Measurements from ENCODE around the gene WDR77.

WDR77 gene

GRCh38 chr1:111483166-111483565, 34.1 kb upstream of the WDR77 start:
- no peak overlapping the region for H3K9ac ChIP-seq (ENCODE audit: low read length)
- no peak overlapping the region for H3K4me3 ChIP-seq (ENCODE audit: low read length)
- no peaks in the 10 kb centered on the region for H3K4me1 ChIP-seq (ENCODE audit: control insufficient read depth, low read depth, low read length)
- H3K9me3 ChIP-seq (ENCODE audit: control insufficient read depth, low read depth, low read length): no peaks in the 10 kb centered on the region
- no peak overlapping the region for H3K27ac ChIP-seq (ENCODE audit: low read length)
- no peaks in the 10 kb centered on the region for H3K27me3 ChIP-seq (ENCODE audit: control insufficient read depth, insufficient read depth, low read length)
- no peaks in the 10 kb centered on the region for H3K36me3 ChIP-seq (ENCODE audit: control insufficient read depth, low read depth, low read length)

- Histone ChIP-seq H3K27ac (ENCODE audit: low read length) (no peak overlapping the region), H3K27me3 (ENCODE audit: control insufficient read depth, insufficient read depth, low read length) (no peaks in the 10 kb centered on the region), H3K4me1 (ENCODE audit: control insufficient read depth, low read depth, low read length) (no peaks in the 10 kb centered on the region), H3K9ac (ENCODE audit: low read length) (no peak overlapping the region), H3K4me3 (ENCODE audit: low read length) (no peak overlapping the region), H3K36me3 (ENCODE audit: control insufficient read depth, low read depth, low read length) (no peaks in the 10 kb centered on the region), H3K9me3 (ENCODE audit: control insufficient read depth, low read depth, low read length) (no peaks in the 10 kb centered on the region)
Observed at GRCh38 chr1:111481387-111482221, 32.5 kb upstream of the WDR77 start.

GRCh38 chr1:111480674-111481073, 31.6 kb upstream of the WDR77 start:
- H3K4me3 ChIP-seq (ENCODE audit: low read length): no peak overlapping the region
- H3K9me3 ChIP-seq (ENCODE audit: control insufficient read depth, low read depth, low read length): no peaks in the 10 kb centered on the region
- no peaks in the 10 kb centered on the region for H3K4me1 ChIP-seq (ENCODE audit: control insufficient read depth, low read depth, low read length)
- no peak overlapping the region for H3K9ac ChIP-seq (ENCODE audit: low read length)
- H3K27ac ChIP-seq (ENCODE audit: low read length): no peak overlapping the region
- no peaks in the 10 kb centered on the region for H3K36me3 ChIP-seq (ENCODE audit: control insufficient read depth, low read depth, low read length)
- no peaks in the 10 kb centered on the region for H3K27me3 ChIP-seq (ENCODE audit: control insufficient read depth, insufficient read depth, low read length)

GRCh38 chr1:111476761-111477309, 27.8 kb upstream of the WDR77 start:
- H3K4me3 ChIP-seq (ENCODE audit: low read length): no peak overlapping the region
- H3K27ac ChIP-seq (ENCODE audit: low read length): no peak overlapping the region
- H3K4me1 ChIP-seq (ENCODE audit: control insufficient read depth, low read depth, low read length): no peaks in the 10 kb centered on the region

GRCh38 chr1:111476214-111476613, 27.2 kb upstream of the WDR77 start:
- Histone ChIP-seq H3K4me1 (ENCODE audit: control insufficient read depth, low read depth, low read length) (no peaks in the 10 kb centered on the region), H3K36me3 (ENCODE audit: control insufficient read depth, low read depth, low read length) (no peaks in the 10 kb centered on the region), H3K27ac (ENCODE audit: low read length) (no peak overlapping the region), H3K27me3 (ENCODE audit: control insufficient read depth, insufficient read depth, low read length) (no peaks in the 10 kb centered on the region), H3K4me3 (ENCODE audit: low read length) (no peak overlapping the region), H3K9me3 (ENCODE audit: control insufficient read depth, low read depth, low read length) (no peaks in the 10 kb centered on the region), H3K9ac (ENCODE audit: low read length) (no peak overlapping the region)

More at GRCh38 chr1:111476761-111477309, 27.8 kb upstream of the WDR77 start:
- no peak overlapping the region for H3K9ac ChIP-seq (ENCODE audit: low read length)
- no peaks in the 10 kb centered on the region for H3K27me3 ChIP-seq (ENCODE audit: control insufficient read depth, insufficient read depth, low read length)
- no peaks in the 10 kb centered on the region for H3K9me3 ChIP-seq (ENCODE audit: control insufficient read depth, low read depth, low read length)
- no peaks in the 10 kb centered on the region for H3K36me3 ChIP-seq (ENCODE audit: control insufficient read depth, low read depth, low read length)

- no peaks in the 10 kb centered on the region for H3K4me1 ChIP-seq (ENCODE audit: control insufficient read depth, low read depth, low read length)
- no peaks in the 10 kb centered on the region for H3K9me3 ChIP-seq (ENCODE audit: control insufficient read depth, low read depth, low read length)
- H3K9ac ChIP-seq (ENCODE audit: low read length): no peak overlapping the region
- no peak overlapping the region for H3K27ac ChIP-seq (ENCODE audit: low read length)
- H3K36me3 ChIP-seq (ENCODE audit: control insufficient read depth, low read depth, low read length): no peaks in the 10 kb centered on the region
- no peak overlapping the region for H3K4me3 ChIP-seq (ENCODE audit: low read length)
- H3K27me3 ChIP-seq (ENCODE audit: control insufficient read depth, insufficient read depth, low read length): no peaks in the 10 kb centered on the region
Observed at GRCh38 chr1:111475701-111476100, 26.6 kb upstream of the WDR77 start.

GRCh38 chr1:111474521-111474920, 25.5 kb upstream of the WDR77 start:
- no peak overlapping the region for H3K4me3 ChIP-seq (ENCODE audit: low read length)
- H3K4me1 ChIP-seq (ENCODE audit: control insufficient read depth, low read depth, low read length): no peaks in the 10 kb centered on the region
- no peak overlapping the region for H3K9ac ChIP-seq (ENCODE audit: low read length)
- no peaks in the 10 kb centered on the region for H3K27me3 ChIP-seq (ENCODE audit: control insufficient read depth, insufficient read depth, low read length)
- H3K9me3 ChIP-seq (ENCODE audit: control insufficient read depth, low read depth, low read length): no peaks in the 10 kb centered on the region
- H3K36me3 ChIP-seq (ENCODE audit: control insufficient read depth, low read depth, low read length): no peaks in the 10 kb centered on the region
- H3K27ac ChIP-seq (ENCODE audit: low read length): no peak overlapping the region

- no peaks in the 10 kb centered on the region for H3K36me3 ChIP-seq (ENCODE audit: control insufficient read depth, low read depth, low read length)
- no peaks in the 10 kb centered on the region for H3K9me3 ChIP-seq (ENCODE audit: control insufficient read depth, low read depth, low read length)
- H3K27ac ChIP-seq (ENCODE audit: low read length): no peak overlapping the region
- H3K27me3 ChIP-seq (ENCODE audit: control insufficient read depth, insufficient read depth, low read length): no peaks in the 10 kb centered on the region
- no peak overlapping the region for H3K9ac ChIP-seq (ENCODE audit: low read length)
- no peaks in the 10 kb centered on the region for H3K4me1 ChIP-seq (ENCODE audit: control insufficient read depth, low read depth, low read length)
- no peak overlapping the region for H3K4me3 ChIP-seq (ENCODE audit: low read length)
Observed at GRCh38 chr1:111474106-111474505, 25.1 kb upstream of the WDR77 start.

GRCh38 chr1:111471538-111471937, 22.5 kb upstream of the WDR77 start:
- Histone ChIP-seq H3K4me3 (ENCODE audit: low read length) (no peak overlapping the region), H3K27me3 (ENCODE audit: control insufficient read depth, insufficient read depth, low read length) (no peaks in the 10 kb centered on the region), H3K4me1 (ENCODE audit: control insufficient read depth, low read depth, low read length) (no peaks in the 10 kb centered on the region), H3K9me3 (ENCODE audit: control insufficient read depth, low read depth, low read length) (no peaks in the 10 kb centered on the region), H3K27ac (ENCODE audit: low read length) (no peak overlapping the region), H3K36me3 (ENCODE audit: control insufficient read depth, low read depth, low read length) (no peaks in the 10 kb centered on the region), H3K9ac (ENCODE audit: low read length) (no peak overlapping the region)

- no peaks in the 10 kb centered on the region for H3K27me3 ChIP-seq (ENCODE audit: control insufficient read depth, insufficient read depth, low read length)
- no peaks in the 10 kb centered on the region for H3K36me3 ChIP-seq (ENCODE audit: control insufficient read depth, low read depth, low read length)
- no peaks in the 10 kb centered on the region for H3K9me3 ChIP-seq (ENCODE audit: control insufficient read depth, low read depth, low read length)
- no peak overlapping the region for H3K4me3 ChIP-seq (ENCODE audit: low read length)
- no peak overlapping the region for H3K27ac ChIP-seq (ENCODE audit: low read length)
- H3K9ac ChIP-seq (ENCODE audit: low read length): no peak overlapping the region
- no peaks in the 10 kb centered on the region for H3K4me1 ChIP-seq (ENCODE audit: control insufficient read depth, low read depth, low read length)
Observed at GRCh38 chr1:111471012-111471411, 22.0 kb upstream of the WDR77 start.

GRCh38 chr1:111470596-111470995, 21.5 kb upstream of the WDR77 start:
- no peaks in the 10 kb centered on the region for H3K9me3 ChIP-seq (ENCODE audit: control insufficient read depth, low read depth, low read length)
- no peak overlapping the region for H3K27ac ChIP-seq (ENCODE audit: low read length)
- no peaks in the 10 kb centered on the region for H3K36me3 ChIP-seq (ENCODE audit: control insufficient read depth, low read depth, low read length)
- H3K9ac ChIP-seq (ENCODE audit: low read length): no peak overlapping the region
- H3K4me3 ChIP-seq (ENCODE audit: low read length): no peak overlapping the region
- H3K4me1 ChIP-seq (ENCODE audit: control insufficient read depth, low read depth, low read length): no peaks in the 10 kb centered on the region
- H3K27me3 ChIP-seq (ENCODE audit: control insufficient read depth, insufficient read depth, low read length): no peaks in the 10 kb centered on the region

- Histone ChIP-seq H3K36me3 (ENCODE audit: control insufficient read depth, low read depth, low read length) (no peaks in the 10 kb centered on the region), H3K9me3 (ENCODE audit: control insufficient read depth, low read depth, low read length) (no peaks in the 10 kb centered on the region), H3K27ac (ENCODE audit: low read length) (no peak overlapping the region), H3K4me1 (ENCODE audit: control insufficient read depth, low read depth, low read length) (no peaks in the 10 kb centered on the region), H3K9ac (ENCODE audit: low read length) (no peak overlapping the region), H3K4me3 (ENCODE audit: low read length) (no peak overlapping the region), H3K27me3 (ENCODE audit: control insufficient read depth, insufficient read depth, low read length) (no peaks in the 10 kb centered on the region)
Observed at GRCh38 chr1:111469539-111469938, 20.5 kb upstream of the WDR77 start.

Data from iPS-18a (cell line).